HG03521 (cell line): ENCODE results near the gene TMC8.

ENCODE experiments used
- ATAC-seq: cut with Tn5 transposase; IDR thresholded peaks from one replicate; pipeline ENCODE4 v1.9.1; 2021; ENCODE audit warnings: mild to moderate bottlenecking, moderate library complexity; ENCODE audit not compliant: unreplicated experiment

The TMC8 gene

GRCh38 chr17:78174346-78174869 lies 43.8 kb downstream of the TMC8 start:
- no peak for ATAC-seq

GRCh38 chr17:78174870-78175642 lies 44.5 kb downstream of the TMC8 start:
- ATAC-seq, result no peak

GRCh38 chr17:78175643-78175981 lies 45.0 kb downstream of the TMC8 start:
- ATAC-seq, result no peak

- ATAC-seq, result no peak
Observed at GRCh38 chr17:78176548-78177025, 46.0 kb downstream of the TMC8 start.

- ATAC-seq, result no peak
Observed at GRCh38 chr17:78179372-78179771, 48.8 kb downstream of the TMC8 start.

- ATAC-seq, result no peak
Observed at GRCh38 chr17:78180083-78180482, 49.5 kb downstream of the TMC8 start.

GRCh38 chr17:78180508-78180907 lies 49.9 kb downstream of the TMC8 start:
- ATAC-seq, result no peak

GRCh38 chr17:78182504-78182903 lies 51.9 kb downstream of the TMC8 start:
- no peak for ATAC-seq

GRCh38 chr17:78183916-78184315 lies 53.3 kb downstream of the TMC8 start:
- no peak for ATAC-seq

- ATAC-seq, result no peak
Observed at GRCh38 chr17:78184351-78184750, 53.8 kb downstream of the TMC8 start.

GRCh38 chr17:78184868-78185267 lies 54.3 kb downstream of the TMC8 start:
- ATAC-seq, result no peak

GRCh38 chr17:78185981-78186691 lies 55.6 kb downstream of the TMC8 start:
- ATAC-seq, result no peak

- peak; percentile 90 for ATAC-seq
Observed at GRCh38 chr17:78186692-78187595, 56.4 kb downstream of the TMC8 start, which contains the start of the genes AFMID and TK1. AFMID (plus strand) TSS chr17:78187362; CDS start chr17:78187371, 9 bp downstream. TK1 (minus strand) TSS chr17:78187052; CDS start chr17:78186994, 58 bp downstream.
